GM18873 (cell line): ENCODE data around the gene NECAB3.
"Not testable (repeated sequence)": the region's sequence is repeated elsewhere in the genome, so short reads cannot be mapped to it uniquely, and the experiment has no call there.

Source experiments
- ATAC-seq: cut with Tn5 transposase; IDR thresholded peaks from one replicate; pipeline ENCODE4 v1.9.1; 2021; ENCODE audit warnings: mild to moderate bottlenecking, moderate library complexity, moderate number of reproducible peaks; ENCODE audit not compliant: unreplicated experiment, low FRiP score

Gene NECAB3

GRCh38 chr20:33653218-33653899, 20.9 kb downstream of the NECAB3 start:
- ATAC-seq = no peak

GRCh38 chr20:33651562-33652048, 22.6 kb downstream of the NECAB3 start:
- no peak for ATAC-seq

GRCh38 chr20:33650753-33651561, 23.3 kb downstream of the NECAB3 start:
- no peak for ATAC-seq

- ATAC-seq = no peak
Observed at GRCh38 chr20:33650111-33650752, 24.0 kb downstream of the NECAB3 start.

GRCh38 chr20:33649201-33649681, 25.0 kb downstream of the NECAB3 start:
- ATAC-seq = no peak

- no peak for ATAC-seq
Observed at GRCh38 chr20:33648396-33649004, 25.7 kb downstream of the NECAB3 start.

GRCh38 chr20:33647603-33648395, 26.4 kb downstream of the NECAB3 start:
- no peak for ATAC-seq

- not testable (repeated sequence) for ATAC-seq
Observed at GRCh38 chr20:33646959-33647602, 27.1 kb downstream of the NECAB3 start.

- ATAC-seq = no peak
Observed at GRCh38 chr20:33646191-33646590, 28.0 kb downstream of the NECAB3 start.

GRCh38 chr20:33645396-33645795, 28.8 kb downstream of the NECAB3 start:
- no peak for ATAC-seq

- no peak for ATAC-seq
Observed at GRCh38 chr20:33645072-33645358, 29.2 kb downstream of the NECAB3 start.

- ATAC-seq = no peak
Observed at GRCh38 chr20:33644313-33645071, 29.7 kb downstream of the NECAB3 start.

GRCh38 chr20:33640287-33640686, 33.9 kb downstream of the NECAB3 start:
- ATAC-seq = no peak

- ATAC-seq = no peak
Observed at GRCh38 chr20:33636776-33637175, 37.5 kb downstream of the NECAB3 start.

GRCh38 chr20:33635341-33635740, 38.9 kb downstream of the NECAB3 start:
- ATAC-seq = no peak

GRCh38 chr20:33631910-33632309, 42.3 kb downstream of the NECAB3 start:
- not testable (repeated sequence) for ATAC-seq

GRCh38 chr20:33630507-33630906, 43.7 kb downstream of the NECAB3 start:
- no peak for ATAC-seq

- ATAC-seq = no peak
Observed at GRCh38 chr20:33629979-33630378, 44.2 kb downstream of the NECAB3 start.

- ATAC-seq = no peak
Observed at GRCh38 chr20:33629533-33629932, 44.7 kb downstream of the NECAB3 start.
